SK-N-MC (cell line): ENCODE data around the gene PDE11A.

Source experiments
- DNase-seq: peaks from one replicate; pipeline ENCODE4 v3.0.0-alpha.2; 2011; ENCODE audit warnings: low read depth, low spot score
- H3K27ac ChIP-seq: fragments of 200-600 bp; sonication (generic); 2 replicates; pipeline ENCODE4 v1.5.1; 2016; ENCODE audit warnings: mixed run types
- H3K36me3 ChIP-seq: fragments of 200-600 bp; sonication (generic); 2 replicates; pipeline ENCODE4 v1.6.1; 2017; ENCODE audit warnings: antibody characterized with exemption, low read length, mixed read lengths; ENCODE audit not compliant: insufficient read depth
- H3K4me3 ChIP-seq: fragments of 200-600 bp; sonication (generic); 2 replicates; pipeline ENCODE4 v1.5.1; 2016
- H3K9ac ChIP-seq: fragments of 200-600 bp; sonication (generic); 2 replicates; pipeline ENCODE4 v1.8.0; 2017; ENCODE audit warnings: mixed run types, mixed read lengths; ENCODE audit not compliant: insufficient read length
- H3K9me3 ChIP-seq: fragments of 200-600 bp; sonication (generic); 2 replicates; pipeline ENCODE4 v1.6.1; 2017; ENCODE audit warnings: low read depth, mild to moderate bottlenecking, antibody characterized with exemption, low read length, moderate library complexity, mixed read lengths
- EZH2 ChIP-seq: fragments of 200-600 bp; sonication (generic); IDR thresholded peaks from one replicate; pipeline ENCODE4 v1.6.1; 2017; ENCODE audit warnings: antibody characterized with exemption
- FOXP2 ChIP-seq: optimal IDR thresholded peaks from 2 replicates; pipeline ENCODE3; 2011; ENCODE audit warnings: mild to moderate bottlenecking, moderate library complexity; ENCODE audit not compliant: insufficient read depth; ENCODE audit errors: extremely low read length, control extremely low read depth
- POLR2AphosphoS5 ChIP-seq: IDR thresholded peaks from 2 replicates; pipeline ENCODE4 v1.6.1; 2012; ENCODE audit warnings: mild to moderate bottlenecking, low read depth, low read length, borderline replicate concordance

PDE11A gene

DNA sequence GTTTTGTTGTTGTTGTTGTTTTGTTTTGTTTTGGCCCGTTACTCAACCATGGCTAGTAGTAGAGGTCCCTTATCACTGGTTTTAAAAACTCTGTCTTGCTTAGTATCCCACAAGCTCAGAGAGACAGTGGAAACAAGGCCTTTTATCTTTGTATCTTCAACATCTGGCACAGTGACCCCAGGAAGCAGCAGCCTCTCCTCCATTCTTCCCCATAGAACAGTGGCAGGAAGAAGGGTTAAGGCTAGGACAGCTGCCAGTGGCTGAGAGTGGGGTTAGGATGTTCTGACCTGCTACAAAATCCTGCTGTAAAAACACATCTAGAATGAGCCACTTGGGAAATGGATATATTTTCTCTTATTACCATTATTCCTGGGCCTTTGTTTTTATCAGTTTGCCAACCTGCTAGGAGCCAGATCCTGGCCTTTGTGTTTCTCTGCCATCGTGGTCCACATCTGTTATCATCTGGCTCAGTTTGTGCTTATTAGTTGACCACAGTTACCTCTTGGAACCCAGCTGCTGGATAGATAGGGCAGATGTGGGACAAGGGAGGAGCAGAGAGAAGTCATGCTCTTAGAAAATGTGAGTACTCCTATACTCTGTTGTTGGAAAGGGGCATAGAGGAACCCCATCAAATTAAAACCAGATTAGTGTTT is 433.2 kb downstream of the PDE11A start:
- no peaks in the 10 kb centered on the region for H3K9me3 ChIP-seq

DNA sequence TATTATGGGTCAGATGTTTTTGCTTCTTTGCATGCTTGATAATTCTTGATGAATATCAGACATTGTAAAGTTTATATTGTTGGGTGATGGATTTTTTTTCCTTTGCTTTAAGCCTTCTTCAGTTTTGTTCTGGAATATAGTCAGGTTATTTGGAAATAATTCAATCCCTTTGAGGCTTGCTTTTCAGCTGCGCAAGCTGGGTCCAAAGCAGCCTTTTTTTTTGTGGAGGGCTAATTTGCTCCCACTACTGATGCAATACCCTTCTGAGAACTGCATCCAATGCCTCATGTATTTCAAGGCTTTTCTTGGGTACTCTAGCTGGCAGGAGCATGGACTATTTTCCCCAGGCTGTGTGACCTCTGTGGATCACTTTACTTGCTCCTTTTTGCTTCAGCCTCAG is 434.1 kb downstream of the PDE11A start:
- no peak overlapping the region for H3K9ac ChIP-seq
- no peak overlapping the region for H3K4me3 ChIP-seq
- no peaks in the 10 kb centered on the region for H3K36me3 ChIP-seq
- TF ChIP-seq POLR2AphosphoS5: no peak
- no peak for TF ChIP-seq FOXP2
- no peak for TF ChIP-seq EZH2
- no peak overlapping the region for H3K27ac ChIP-seq
- DNase-seq: no peak
- no peaks in the 10 kb centered on the region for H3K9me3 ChIP-seq

More for the DNA sequence above, 433.2 kb downstream of the PDE11A start:
- TF ChIP-seq POLR2AphosphoS5 (no peak), EZH2 (no peak), FOXP2 (no peak)
- H3K4me3 ChIP-seq: no peak overlapping the region
- H3K36me3 ChIP-seq: no peaks in the 10 kb centered on the region
- no peak overlapping the region for H3K27ac ChIP-seq
- H3K9ac ChIP-seq: no peak overlapping the region
- DNase-seq: no peak

DNA sequence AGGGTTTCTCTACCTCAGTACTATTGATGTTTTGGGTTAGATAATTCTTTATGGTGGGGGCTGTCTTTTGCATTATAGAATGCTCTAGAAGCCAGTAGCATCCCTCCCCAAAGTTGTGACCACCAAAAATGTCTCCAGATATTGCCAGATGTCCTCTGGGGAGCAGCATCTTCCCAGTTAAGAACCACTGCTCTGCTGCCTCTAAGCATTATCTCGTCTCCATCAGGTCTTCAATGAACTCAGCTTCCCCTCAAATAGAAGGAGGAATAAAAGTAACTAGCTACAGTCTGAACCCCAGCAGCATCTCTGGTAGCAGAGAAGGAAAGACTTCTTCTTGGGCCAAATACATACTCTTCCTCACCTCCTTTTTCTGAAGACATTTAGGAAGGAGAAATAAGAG is 435.9 kb downstream of the PDE11A start:
- Histone ChIP-seq H3K36me3 (no peaks in the 10 kb centered on the region), H3K4me3 (no peak overlapping the region), H3K27ac (no peak overlapping the region), H3K9me3 (no peaks in the 10 kb centered on the region), H3K9ac (no peak overlapping the region)
- TF ChIP-seq POLR2AphosphoS5 (no peak), FOXP2 (no peak), EZH2 (no peak)
- no peak for DNase-seq

DNA sequence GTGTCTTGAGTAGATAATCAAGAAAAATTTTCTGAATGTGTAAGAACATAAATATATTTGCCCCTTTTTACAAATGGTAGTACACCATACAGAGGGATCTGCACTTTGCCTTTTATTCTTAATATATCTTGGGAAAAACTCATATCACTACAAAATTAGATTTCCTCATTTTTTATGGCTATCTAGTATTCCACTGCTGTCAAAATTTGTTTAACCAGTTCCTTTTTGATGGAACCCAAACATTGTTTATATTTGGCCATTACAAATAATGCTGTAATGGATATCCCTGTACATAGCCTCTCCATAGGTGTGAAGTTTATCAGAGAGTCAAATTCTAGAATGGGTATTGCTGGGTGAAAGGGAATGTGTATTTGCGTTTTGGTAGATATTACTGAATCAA is 436.9 kb downstream of the PDE11A start:
- Histone ChIP-seq H3K9me3 (no peaks in the 10 kb centered on the region), H3K27ac (no peak overlapping the region), H3K36me3 (no peaks in the 10 kb centered on the region), H3K9ac (no peak overlapping the region), H3K4me3 (no peak overlapping the region)
- no peak for DNase-seq
- TF ChIP-seq POLR2AphosphoS5 (no peak), EZH2 (no peak)

DNA sequence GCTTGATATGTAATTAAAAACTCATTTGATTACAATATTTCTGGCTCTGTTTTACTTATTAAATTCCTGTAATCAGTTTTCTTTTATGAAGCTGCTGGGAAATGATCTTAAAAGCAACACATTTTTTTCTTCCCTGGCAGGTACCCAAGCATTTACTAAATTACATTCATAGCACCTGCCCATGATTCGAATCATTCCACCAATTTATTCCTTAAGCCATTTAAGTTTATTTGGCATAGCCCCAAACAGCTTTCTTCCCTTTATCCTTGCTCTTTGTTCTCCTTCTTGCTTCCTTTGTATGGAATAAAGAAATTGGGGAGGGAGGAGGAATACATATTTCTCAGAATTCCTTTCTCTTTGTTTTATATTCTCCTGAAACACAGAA is 438.7 kb downstream of the PDE11A start:
- no peak overlapping the region for H3K27ac ChIP-seq
- H3K9me3 ChIP-seq: no peaks in the 10 kb centered on the region
- no peak for DNase-seq
- no peak overlapping the region for H3K9ac ChIP-seq
- H3K36me3 ChIP-seq: no peaks in the 10 kb centered on the region
- no peak overlapping the region for H3K4me3 ChIP-seq
- TF ChIP-seq POLR2AphosphoS5 (no peak), FOXP2 (no peak), EZH2 (no peak)

DNA sequence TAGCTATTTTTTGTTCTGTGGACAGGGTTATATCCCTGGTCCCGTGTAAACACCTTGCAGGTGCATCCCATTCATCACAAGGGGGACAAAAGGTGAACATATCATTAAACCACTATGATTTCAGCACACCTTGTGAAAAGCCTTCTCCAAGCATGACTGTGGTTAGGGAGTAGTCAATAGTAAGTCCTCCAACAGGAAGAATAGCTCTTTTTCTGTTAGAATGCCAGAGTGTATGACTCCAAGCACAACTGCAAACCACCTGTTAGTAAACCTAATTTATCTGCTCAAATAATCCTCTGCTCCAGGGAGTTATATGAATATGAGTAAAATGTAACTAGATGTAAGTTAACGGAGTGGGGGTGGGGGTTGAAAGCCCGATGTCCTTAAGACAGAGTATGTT is 439.5 kb downstream of the PDE11A start:
- Histone ChIP-seq H3K36me3 (no peaks in the 10 kb centered on the region), H3K4me3 (no peak overlapping the region), H3K9ac (no peak overlapping the region), H3K9me3 (no peaks in the 10 kb centered on the region), H3K27ac (no peak overlapping the region)
- TF ChIP-seq FOXP2 (no peak), POLR2AphosphoS5 (no peak), EZH2 (no peak)
- DNase-seq: no peak

DNA sequence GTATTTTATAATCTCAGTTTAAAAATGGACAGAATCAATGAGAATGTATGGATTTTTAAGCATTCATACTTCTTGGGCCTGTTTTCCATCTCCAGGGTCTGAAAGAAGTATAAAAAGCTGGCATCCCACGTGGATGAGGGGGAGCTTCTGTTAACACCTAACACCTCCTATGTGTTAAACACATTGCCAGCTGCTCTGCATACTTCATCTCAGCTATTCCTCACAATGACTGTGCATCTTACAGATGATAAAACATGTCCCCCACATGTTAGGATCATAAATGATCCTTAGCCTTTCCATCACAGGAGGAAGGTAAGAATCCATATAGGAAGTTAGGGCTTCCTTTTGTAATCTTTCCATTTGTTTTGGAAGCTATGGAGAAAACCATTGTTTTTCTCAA is 440.9 kb downstream of the PDE11A start:
- Histone ChIP-seq H3K9ac (no peak overlapping the region), H3K4me3 (no peak overlapping the region), H3K9me3 (no peaks in the 10 kb centered on the region), H3K36me3 (no peaks in the 10 kb centered on the region), H3K27ac (no peak overlapping the region)
- no peak for TF ChIP-seq POLR2AphosphoS5
- no peak for TF ChIP-seq FOXP2
- TF ChIP-seq EZH2: no peak
- no peak for DNase-seq

DNA sequence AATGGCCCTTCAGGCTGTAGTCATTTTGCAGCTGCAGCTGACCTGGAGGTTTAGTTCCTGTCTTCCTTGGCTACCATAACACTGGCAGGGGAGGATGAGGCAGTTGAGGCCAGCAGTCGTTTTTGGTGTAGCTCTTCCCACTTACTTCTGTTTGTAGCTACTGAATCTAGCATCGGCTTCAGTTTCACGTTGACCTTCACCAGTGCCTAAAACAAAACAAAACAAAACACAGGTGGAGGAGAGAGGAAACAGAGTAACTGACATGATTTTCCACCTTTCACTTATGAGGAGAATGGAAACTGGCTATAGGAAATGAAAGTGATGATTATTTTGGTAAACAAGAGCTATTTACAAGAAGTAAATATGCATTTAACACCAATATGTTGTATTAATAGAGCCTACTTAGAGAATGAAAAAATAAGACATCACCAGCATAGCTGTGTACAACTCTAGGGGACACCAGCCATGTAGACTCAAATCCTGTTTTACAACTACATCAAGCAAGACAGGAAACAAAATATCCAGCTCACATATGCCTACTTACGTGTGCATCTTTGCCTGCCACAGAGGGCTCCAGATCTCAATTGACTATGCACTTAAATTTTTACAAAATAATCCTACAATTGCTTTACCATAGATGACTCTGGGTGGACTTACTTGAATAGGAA is 443.1 kb downstream of the PDE11A start:
- no peak overlapping the region for H3K9ac ChIP-seq
- H3K4me3 ChIP-seq: no peak overlapping the region
- TF ChIP-seq FOXP2: no peak
- no peak for TF ChIP-seq POLR2AphosphoS5
- no peak for TF ChIP-seq EZH2
- no peak for DNase-seq
- no peaks in the 10 kb centered on the region for H3K9me3 ChIP-seq
- no peak overlapping the region for H3K27ac ChIP-seq
- no peaks in the 10 kb centered on the region for H3K36me3 ChIP-seq

DNA sequence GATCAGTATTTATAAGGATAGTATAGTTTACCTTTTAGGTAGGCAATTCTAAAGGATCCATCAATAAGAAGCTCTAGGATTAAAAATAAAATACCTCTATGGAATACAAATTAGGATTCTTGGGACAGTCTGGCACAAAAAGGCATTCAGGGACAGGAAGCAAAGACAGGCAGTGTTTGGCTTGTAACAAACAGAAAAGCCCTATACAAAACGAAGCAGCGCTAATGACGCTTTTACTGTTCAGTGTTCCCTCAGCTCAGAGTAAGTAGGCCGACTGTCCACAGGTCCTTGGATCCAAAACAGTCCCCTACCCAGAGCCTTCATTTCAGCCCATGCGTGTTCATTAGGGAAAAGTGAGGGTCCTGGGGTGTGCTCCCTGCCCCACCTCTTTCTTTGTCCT is 443.7 kb downstream of the PDE11A start:
- TF ChIP-seq EZH2 (no peak), POLR2AphosphoS5 (no peak), FOXP2 (no peak)
- Histone ChIP-seq H3K27ac (no peak overlapping the region), H3K9ac (no peak overlapping the region), H3K9me3 (no peaks in the 10 kb centered on the region), H3K36me3 (no peaks in the 10 kb centered on the region), H3K4me3 (no peak overlapping the region)
- DNase-seq: no peak
